Raji (cell line): Measurements from ENCODE around the gene VIL1.

ENCODE experiments used
- POLR2A ChIP-seq: IDR thresholded peaks from 2 replicates; pipeline ENCODE4 v1.6.1; 2011; ENCODE audit warnings: low read depth, low read length, control low read depth; ENCODE audit not compliant: insufficient read depth

The VIL1 gene

GRCh38 chr2:218399391-218400166, 19.3 kb upstream of the VIL1 start, which contains the start of gene CTDSP1:
Gene CTDSP1 (plus strand): TSS chr2:218399868. CDS start chr2:218400091, 223 bp downstream.
- TF ChIP-seq POLR2A: peak; percentile 73

GRCh38 chr2:218400167-218400929, 18.6 kb upstream of the VIL1 start:
- no peak for TF ChIP-seq POLR2A

- no peak for TF ChIP-seq POLR2A
Measured at GRCh38 chr2:218400930-218401881, 17.7 kb upstream of the VIL1 start.

GRCh38 chr2:218401890-218402289, 17.0 kb upstream of the VIL1 start:
- TF ChIP-seq POLR2A: no peak

- TF ChIP-seq POLR2A: no peak
Measured at GRCh38 chr2:218402491-218402901, 16.4 kb upstream of the VIL1 start.

GRCh38 chr2:218402911-218403411, 16.0 kb upstream of the VIL1 start:
- no peak for TF ChIP-seq POLR2A

GRCh38 chr2:218403810-218404209, 15.1 kb upstream of the VIL1 start:
- TF ChIP-seq POLR2A: no peak

- TF ChIP-seq POLR2A: no peak
Measured at GRCh38 chr2:218404351-218405085, 14.4 kb upstream of the VIL1 start.

- TF ChIP-seq POLR2A: no peak
Measured at GRCh38 chr2:218405086-218405745, 13.7 kb upstream of the VIL1 start.

- TF ChIP-seq POLR2A: no peak; the same call in 1 of the 2 replicates
Measured at GRCh38 chr2:218405746-218406208, 13.1 kb upstream of the VIL1 start.

- TF ChIP-seq POLR2A: peak; percentile 59
Measured at GRCh38 chr2:218406209-218406948, 12.5 kb upstream of the VIL1 start.

GRCh38 chr2:218406949-218407618, 11.8 kb upstream of the VIL1 start:
- peak; percentile 39 for TF ChIP-seq POLR2A
